H1 (cell line): ENCODE results near the gene MYH13. TPM values are rescaled to one million over a fixed set of nuclear protein-coding genes. Genes with fewer than 3 reads are reported as not detected.

Experiments
- CTCF ChIA-PET: fragments of 300-600 bp; sonication (Branson Sonifier 250); formaldehyde crosslinking; loops from one replicate; lab custom pipeline; 2021; ENCODE audit not compliant: partially characterized antibody; lab: Charles Lee
- POLR2A ChIA-PET: fragments of 300-600 bp; sonication (Branson Sonifier 250); formaldehyde crosslinking; loops from one replicate; lab custom pipeline; 2021; ENCODE audit warnings: inconsistent platforms; ENCODE audit not compliant: partially characterized antibody; lab: Charles Lee
- DNase-seq, 2 experiments: peaks; one replicate each; pipeline versions ENCODE4 v3.0.0 to v3.0.0-alpha.2; 2010 to 2022; ENCODE audit warnings: low spot score in 2 of 2, low read depth in 1 of 2, mixed read lengths in 1 of 2
- FAIRE-seq: peaks from 2 replicates; lab custom pipeline; 2011; peaks lifted over from hg19 to GRCh38; lab: Jason Lieb, UNC
- H2AFZ ChIP-seq: 2 replicates; pipeline ENCODE4 v1.8.1; 2012; ENCODE audit warnings: low read length, inconsistent platforms
- H2AK5ac ChIP-seq: 2 replicates; pipeline ENCODE4 v1.6.1; 2013; ENCODE audit warnings: low read depth, low read length
- H2BK120ac ChIP-seq: replicated peaks from 2 replicates; pipeline ENCODE3; 2013; ENCODE audit warnings: low read depth, low read length, inconsistent platforms
- H2BK12ac ChIP-seq: 2 replicates; pipeline ENCODE4 v1.6.1; 2013; ENCODE audit warnings: low read depth, low read length
- H2BK15ac ChIP-seq: 2 replicates; pipeline ENCODE4 v1.6.1; 2013; ENCODE audit warnings: low read length
- H2BK20ac ChIP-seq: 2 replicates; pipeline ENCODE4 v1.6.1; 2013; ENCODE audit warnings: low read length
- H2BK5ac ChIP-seq: 2 replicates; pipeline ENCODE4 v1.6.1; 2013; ENCODE audit warnings: low read depth, low read length
- H3K14ac ChIP-seq: 2 replicates; pipeline ENCODE4 v1.6.1; 2013; ENCODE audit warnings: inconsistent platforms; ENCODE audit not compliant: insufficient read length
- H3K18ac ChIP-seq: 2 replicates; pipeline ENCODE4 v1.6.1; 2013; ENCODE audit warnings: low read length; ENCODE audit errors: extremely low read depth
- H3K23ac ChIP-seq: 2 replicates; pipeline ENCODE4 v1.6.1; 2013; ENCODE audit warnings: inconsistent platforms; ENCODE audit not compliant: insufficient read length
- H3K23me2 ChIP-seq: 2 replicates; pipeline ENCODE4 v1.6.1; 2013; ENCODE audit warnings: low read depth, low read length
- H3K27ac ChIP-seq: 2 replicates; pipeline ENCODE4 v1.6.1; 2011; ENCODE audit warnings: low read depth, low read length, inconsistent platforms
- H3K27me3 ChIP-seq, 4 experiments: replicated peaks in 1 of 4; 1 replicate in 1 of 4; 2 replicates in 3 of 4; pipeline versions ENCODE4 v1.6.1 to v1.8.1; 2011 to 2013; ENCODE audit warnings: low read length in 3 of 4, mild to moderate bottlenecking in 3 of 4, inconsistent platforms in 2 of 4, mixed read lengths in 2 of 4, moderate library complexity in 1 of 4; ENCODE audit not compliant: control insufficient read depth in 3 of 4, insufficient read depth in 3 of 4; ENCODE audit errors: extremely low read depth in 1 of 4
- H3K36me3 ChIP-seq, 4 experiments: 2 replicates each; pipeline versions ENCODE4 v1.6.1 to v1.8.1; 2011 to 2013; ENCODE audit warnings: mild to moderate bottlenecking in 4 of 4, low read length in 3 of 4, moderate library complexity in 2 of 4, control low read depth in 1 of 4, inconsistent platforms in 1 of 4; ENCODE audit not compliant: insufficient read depth in 4 of 4, control insufficient read depth in 2 of 4
- H3K4ac ChIP-seq: replicated peaks from 2 replicates; pipeline ENCODE3; 2013; ENCODE audit warnings: low read length, low read depth, mixed read lengths, inconsistent platforms; ENCODE audit not compliant: insufficient read length
- H3K4me1 ChIP-seq, 4 experiments: replicated peaks in 1 of 4; 1 replicate in 1 of 4; 2 replicates in 3 of 4; pipeline versions ENCODE4 v1.6.1 to v1.8.1; 2011 to 2013; ENCODE audit warnings: low read length in 3 of 4, inconsistent platforms in 2 of 4, mixed read lengths in 1 of 4; ENCODE audit not compliant: insufficient read depth in 4 of 4, control insufficient read depth in 3 of 4
- H3K4me2 ChIP-seq, 2 experiments: 2 replicates each; pipeline versions ENCODE4 v1.6.1 to v1.8.1; 2011 to 2013; ENCODE audit warnings: low read depth in 2 of 2, low read length in 2 of 2, control low read depth in 1 of 2, inconsistent platforms in 1 of 2, mild to moderate bottlenecking in 1 of 2; ENCODE audit not compliant: insufficient read depth in 1 of 2
- H3K4me3 ChIP-seq, 4 experiments: fragments of 200-600, 300-600 bp in 1 of 4; sonication (generic), shearing (Covaris generic), sonication (Bioruptor Twin) in 1 of 4; 2 replicates each; pipeline versions ENCODE4 v1.5.1 to v1.8.1; 2011 to 2016; ENCODE audit warnings: low read length in 4 of 4, low read depth in 3 of 4, control low read depth in 2 of 4, inconsistent platforms in 2 of 4, mild to moderate bottlenecking in 2 of 4, mixed read lengths in 1 of 4, moderate library complexity in 1 of 4; ENCODE audit not compliant: insufficient read depth in 2 of 4; ENCODE audit errors: extremely low read depth in 1 of 4
- H3K56ac ChIP-seq: replicated peaks from 2 replicates; pipeline ENCODE3; 2013; ENCODE audit warnings: low read depth, mild to moderate bottlenecking, mixed read lengths, low read length, inconsistent platforms; ENCODE audit not compliant: insufficient read length
- H3K79me1 ChIP-seq: 2 replicates; pipeline ENCODE4 v1.6.1; 2013; ENCODE audit warnings: low read depth, low read length, control low read depth
- H3K79me2 ChIP-seq, 2 experiments: 2 replicates each; pipeline versions ENCODE4 v1.6.1 to v1.8.1; 2012 to 2013; ENCODE audit warnings: low read length in 2 of 2, mild to moderate bottlenecking in 2 of 2, inconsistent platforms in 1 of 2; ENCODE audit not compliant: insufficient read depth in 2 of 2, control insufficient read depth in 1 of 2
- H3K9ac ChIP-seq, 4 experiments: replicated peaks in 1 of 4; 1 replicate in 1 of 4; 2 replicates in 3 of 4; pipeline versions ENCODE4 v1.6.1 to v1.8.1; 2011 to 2013; ENCODE audit warnings: low read depth in 3 of 4, low read length in 3 of 4, control low read depth in 2 of 4, mild to moderate bottlenecking in 2 of 4, moderate library complexity in 2 of 4, inconsistent platforms in 1 of 4; ENCODE audit errors: extremely low read depth in 1 of 4
- H3K9me3 ChIP-seq, 2 experiments: 2 replicates each; pipeline versions ENCODE4 v1.6.1 to v1.8.1; 2012 to 2013; ENCODE audit warnings: mild to moderate bottlenecking in 2 of 2, moderate library complexity in 2 of 2, control low read depth in 1 of 2, inconsistent platforms in 1 of 2, low read depth in 1 of 2, low read length in 1 of 2, mixed read lengths in 1 of 2; ENCODE audit not compliant: insufficient read depth in 2 of 2
- H4K20me1 ChIP-seq, 2 experiments: replicated peaks in 1 of 2; 2 replicates each; pipeline versions ENCODE3 to v1.8.1; 2011 to 2013; ENCODE audit warnings: inconsistent platforms in 2 of 2, low read length in 2 of 2, mild to moderate bottlenecking in 1 of 2; ENCODE audit not compliant: insufficient read depth in 2 of 2, control insufficient read depth in 1 of 2
- H4K5ac ChIP-seq: 2 replicates; pipeline ENCODE4 v1.6.1; 2013; ENCODE audit warnings: low read length, low read depth, mixed read lengths, inconsistent platforms; ENCODE audit not compliant: insufficient read length
- H4K8ac ChIP-seq: 2 replicates; pipeline ENCODE4 v1.8.0; 2013; ENCODE audit warnings: mild to moderate bottlenecking, moderate library complexity, low read length, inconsistent platforms; ENCODE audit not compliant: insufficient read depth; ENCODE audit errors: extremely low read depth
- H4K91ac ChIP-seq: replicated peaks from 2 replicates; pipeline ENCODE3; 2013; ENCODE audit warnings: low read length, mixed read lengths, inconsistent platforms; ENCODE audit not compliant: insufficient read length
- CHD1 ChIP-seq: IDR thresholded peaks from 2 replicates; pipeline ENCODE4 v1.6.1; 2012; ENCODE audit warnings: low read depth, low read length, improper control_type of control experiment
- EGR1 ChIP-seq: IDR thresholded peaks from 2 replicates; pipeline ENCODE4 v1.6.1; 2011; ENCODE audit warnings: low read depth, low read length, borderline replicate concordance
- KDM4A ChIP-seq: IDR thresholded peaks from one replicate; pipeline ENCODE4 v1.7.1; 2012; ENCODE audit warnings: low read depth, mild to moderate bottlenecking, moderate library complexity, low read length, inconsistent platforms; ENCODE audit not compliant: severe bottlenecking
- NRF1 ChIP-seq: IDR thresholded peaks from 2 replicates; pipeline ENCODE4 v1.6.1; 2011; ENCODE audit warnings: mild to moderate bottlenecking, low read depth, low read length, improper control_type of control experiment
- PHF8 ChIP-seq: fragments of 200-600 bp; sonication (generic); conservative IDR thresholded peaks from 2 replicates; pipeline ENCODE4 v1.7.1; 2012; ENCODE audit warnings: low read depth, mild to moderate bottlenecking, inconsistent platforms, low read length, moderate library complexity
- POLR2AphosphoS5 ChIP-seq: IDR thresholded peaks from 2 replicates; pipeline ENCODE4 v1.6.1; 2011; ENCODE audit warnings: low read depth, low read length
- RBBP5 ChIP-seq: IDR thresholded peaks from 2 replicates; pipeline ENCODE4 v1.7.1; 2012; ENCODE audit warnings: low read depth, mild to moderate bottlenecking, inconsistent platforms, low read length, moderate library complexity, borderline replicate concordance
- SAP30 ChIP-seq: fragments of 300-600 bp; sonication (generic); IDR thresholded peaks from 2 replicates; pipeline ENCODE4 v1.7.1; 2012; ENCODE audit warnings: low read length, moderate library complexity, mild to moderate bottlenecking, inconsistent platforms; ENCODE audit not compliant: insufficient read depth, insufficient replicate concordance
- TAF1 ChIP-seq: IDR thresholded peaks from 2 replicates; pipeline ENCODE4 v1.6.1; 2011; ENCODE audit warnings: mild to moderate bottlenecking, low read depth, low read length
- WGBS, 2 experiments: shearing (Covaris generic) in 1 of 2; methylation state at CpG; one replicate each; pipeline versions ENCODE4 v1.1.6 to v1.1.7; 2013 to 2015; ENCODE audit warnings: low lambda C conversion rate in 2 of 2, mixed read lengths in 2 of 2, inconsistent platforms in 1 of 2, low coverage in 1 of 2, missing lambda C conversion rate in 1 of 2; ENCODE audit not compliant: insufficient replicate concordance in 2 of 2, insufficient coverage in 1 of 2, insufficient read length in 1 of 2; ENCODE audit errors: extremely low coverage in 1 of 2, missing lambda C conversion rate in 1 of 2; 5-methylcytosine and 5-hydroxymethylcytosine counted together
- polyA plus RNA-seq, 7 experiments: library from polyadenylated mRNA; depleted of rRNA in 3 of 7; stranded (reverse) in 5 of 7; unstranded in 2 of 7; fragments of >200 nt in 5 of 7; fragments of 200-250 nt in 2 of 7; gene quantifications; 1 replicate in 5 of 7; 2 replicates in 1 of 7; 4 replicates in 1 of 7; pipeline versions ENCODE4 v1.2.1 to v1.2.3, GENCODE V29; 2011 to 2013; ENCODE audit warnings: missing spikeins in 2 of 7, mixed read lengths in 2 of 7
- total RNA-seq: library from RNA; stranded (reverse); fragmentation: NEBNext Ultra II Directional; extraction: Animal tissue kit (Norgen Biotek cat#: 25700); gene quantifications from 2 replicates; pipeline ENCODE4 v1.2.1, GENCODE V29; 2021
- TF ChIP-seq, protein P1 (sequence below): IDR thresholded peaks from 2 replicates; pipeline ENCODE4 v1.6.1; 2012; ENCODE audit warnings: low read length, inconsistent platforms

The MYH13 gene
- total and polyA plus RNA-seq, 2 of the 8 experiments (the other 6 are each of a cell fraction or from before 2014, with no cell fraction given): not detected

DNA sequence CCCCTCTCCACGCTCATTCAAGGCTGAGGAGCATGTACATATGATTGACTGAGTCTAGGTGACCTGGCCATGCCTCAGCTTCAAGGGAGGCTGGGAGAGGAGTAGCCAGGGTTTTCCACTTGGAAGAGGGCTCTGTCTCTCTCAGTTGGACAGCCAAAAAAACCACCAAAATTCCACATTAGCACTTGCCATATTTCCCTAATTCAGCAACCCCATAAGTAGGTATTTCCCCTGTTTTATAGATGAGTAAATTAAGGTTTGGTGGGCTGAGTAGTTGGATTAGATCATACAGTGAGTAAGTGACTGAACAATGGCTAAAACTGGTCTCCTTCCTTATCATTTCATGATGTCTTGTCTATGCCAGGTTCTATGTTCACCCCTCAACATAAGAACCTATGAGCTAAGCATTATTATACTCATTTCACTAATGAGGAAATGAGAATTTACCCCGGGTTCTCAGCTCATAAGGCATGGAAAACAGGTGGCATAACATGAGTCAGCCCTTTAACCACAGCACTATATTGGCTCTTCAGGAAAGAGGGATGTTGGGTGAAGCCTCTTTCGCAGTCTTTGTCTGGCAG is 106.4 kb downstream of the MYH13 start:
- Histone ChIP-seq H2BK120ac (no peak overlapping the region), H3K4me2 (no peak overlapping the region), H2BK12ac (no peak overlapping the region), H2BK20ac (no peak overlapping the region; the same call in 1 of the 2 replicates), H3K14ac (no peak overlapping the region), H2BK15ac (no peak overlapping the region), H2AFZ (no peak overlapping the region), H4K91ac (no peak overlapping the region), H4K20me1 (no peaks in the 10 kb centered on the region), H3K9ac (no peak overlapping the region), H3K4ac (no peak overlapping the region), H2AK5ac (no peak overlapping the region), H3K9me3 (no peaks in the 10 kb centered on the region), H3K27ac (no peak overlapping the region), H4K8ac (no peak overlapping the region), H3K36me3 (no peaks in the 10 kb centered on the region), H3K79me1 (no peaks in the 10 kb centered on the region), H3K18ac (no peak overlapping the region), H4K5ac (no peak overlapping the region), H3K23me2 (no peaks in the 10 kb centered on the region), H3K79me2 (no peaks in the 10 kb centered on the region), H3K4me3 (no peak overlapping the region), H3K23ac (no peak overlapping the region), H2BK5ac (no peak overlapping the region), H3K27me3 (no peaks in the 10 kb centered on the region), H3K4me1 (no peaks in the 10 kb centered on the region), H3K56ac (no peak overlapping the region)
- TF ChIP-seq EGR1 (no peak), TAF1 (no peak), CHD1 (no peak), PHF8 (no peak), NRF1 (no peak), SAP30 (no peak), POLR2AphosphoS5 (no peak), RBBP5 (no peak), KDM4A (no peak)
- TF ChIP-seq, protein P1, sequence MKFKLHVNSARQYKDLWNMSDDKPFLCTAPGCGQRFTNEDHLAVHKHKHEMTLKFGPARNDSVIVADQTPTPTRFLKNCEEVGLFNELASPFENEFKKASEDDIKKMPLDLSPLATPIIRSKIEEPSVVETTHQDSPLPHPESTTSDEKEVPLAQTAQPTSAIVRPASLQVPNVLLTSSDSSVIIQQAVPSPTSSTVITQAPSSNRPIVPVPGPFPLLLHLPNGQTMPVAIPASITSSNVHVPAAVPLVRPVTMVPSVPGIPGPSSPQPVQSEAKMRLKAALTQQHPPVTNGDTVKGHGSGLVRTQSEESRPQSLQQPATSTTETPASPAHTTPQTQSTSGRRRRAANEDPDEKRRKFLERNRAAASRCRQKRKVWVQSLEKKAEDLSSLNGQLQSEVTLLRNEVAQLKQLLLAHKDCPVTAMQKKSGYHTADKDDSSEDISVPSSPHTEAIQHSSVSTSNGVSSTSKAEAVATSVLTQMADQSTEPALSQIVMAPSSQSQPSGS: no peak
- POLR2A ChIA-PET: no interaction called here
- no peak for FAIRE-seq
- CTCF ChIA-PET: no interaction called here
- no peak for DNase-seq
- 92% methylated on average over 3 of the region's 3 CpGs; no CpG with 5 or more reads in 1 of the 2 experiments for WGBS, 2 experiments
